NCI-H1694 treated with DMSO at 0.1 percent for 48 hours (cell line): ENCODE data around the gene PPP1R3E.

Experiments
- DNase-seq: peaks from one replicate; lab custom pipeline; 2025; lab: John Stamatoyannopoulos, UW

Gene PPP1R3E

DNA sequence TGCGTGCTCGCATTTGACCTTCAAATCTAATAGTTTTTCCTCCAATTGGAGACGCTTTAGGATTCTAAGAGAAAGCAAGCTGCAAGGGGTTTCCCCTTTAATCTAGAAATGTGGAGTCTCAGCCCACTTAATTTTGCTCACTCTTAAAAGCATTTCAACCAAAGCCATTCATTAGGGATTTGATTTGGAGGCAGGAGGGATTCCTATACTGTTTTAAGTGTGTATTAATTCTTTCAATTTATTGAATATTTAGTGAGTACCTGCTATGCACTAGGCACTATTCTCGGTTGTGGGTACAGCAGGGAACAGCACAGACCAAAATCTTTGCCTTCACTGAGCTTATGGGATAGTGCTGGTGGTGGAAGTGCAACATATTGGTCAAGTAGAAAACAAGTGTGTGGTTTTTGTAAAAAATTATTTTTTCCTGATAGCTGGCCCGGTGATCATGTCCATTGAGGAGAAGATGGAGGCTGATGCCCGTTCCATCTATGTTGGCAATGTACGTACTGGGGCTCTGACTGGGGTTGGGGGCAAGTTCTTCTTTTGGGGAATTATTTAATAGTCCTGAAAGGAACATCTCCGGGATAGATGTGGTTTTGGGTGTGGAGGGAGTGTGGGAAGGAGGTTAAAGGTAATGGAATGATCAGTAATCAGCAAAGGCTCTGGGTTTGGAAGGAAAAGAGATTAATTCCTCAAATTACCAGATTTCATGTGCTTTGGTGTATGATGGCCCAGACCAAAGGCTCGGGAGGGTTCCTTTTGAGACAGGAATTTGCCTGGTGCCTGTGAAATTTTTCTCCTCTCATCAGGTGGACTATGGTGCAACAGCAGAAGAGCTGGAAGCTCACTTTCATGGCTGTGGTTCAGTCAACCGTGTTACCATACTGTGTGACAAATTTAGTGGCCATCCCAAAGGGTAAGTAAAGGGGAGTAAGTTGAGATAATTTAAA, 20.2 kb upstream of the PPP1R3E start:
- no peak for DNase-seq

DNA sequence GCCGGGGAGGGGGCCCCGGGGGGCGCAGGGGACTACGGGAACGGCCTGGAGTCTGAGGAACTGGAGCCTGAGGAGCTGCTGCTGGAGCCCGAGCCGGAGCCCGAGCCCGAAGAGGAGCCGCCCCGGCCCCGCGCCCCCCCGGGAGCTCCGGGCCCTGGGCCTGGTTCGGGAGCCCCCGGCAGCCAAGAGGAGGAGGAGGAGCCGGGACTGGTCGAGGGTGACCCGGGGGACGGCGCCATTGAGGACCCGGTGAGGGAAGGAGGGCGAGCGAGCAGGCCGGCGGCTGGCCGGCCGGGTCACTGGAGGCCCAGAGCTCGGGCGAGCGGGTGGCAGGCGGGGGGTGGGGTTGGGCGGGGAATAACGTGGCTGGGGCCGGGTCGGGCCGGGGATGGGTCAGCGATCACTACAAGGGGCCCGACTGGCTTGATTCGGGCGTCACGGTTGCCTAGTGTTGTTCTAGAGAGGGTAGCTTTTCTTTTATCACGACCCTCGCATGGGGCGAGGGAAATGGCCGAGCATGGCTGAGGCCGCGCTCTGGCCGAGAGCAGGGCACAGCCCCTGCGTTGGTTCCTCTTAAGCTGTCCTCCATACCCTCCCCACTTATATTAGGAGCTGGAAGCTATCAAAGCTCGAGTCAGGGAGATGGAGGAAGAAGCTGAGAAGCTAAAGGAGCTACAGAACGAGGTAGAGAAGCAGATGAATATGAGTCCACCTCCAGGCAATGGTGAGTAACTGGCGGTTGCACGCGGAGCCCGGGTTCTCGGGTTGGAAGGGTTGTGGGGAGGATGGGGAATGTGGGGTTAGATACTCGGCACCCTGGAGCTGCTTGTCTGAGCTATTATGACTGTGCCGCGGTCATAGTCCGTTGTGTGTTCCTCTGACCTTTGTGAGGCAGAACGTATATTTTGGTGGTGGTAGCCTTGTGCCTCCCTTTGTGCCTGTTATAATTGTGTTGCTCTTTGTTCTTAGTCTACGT, 19.2 kb upstream of the PPP1R3E start:
- no peak for DNase-seq

DNA sequence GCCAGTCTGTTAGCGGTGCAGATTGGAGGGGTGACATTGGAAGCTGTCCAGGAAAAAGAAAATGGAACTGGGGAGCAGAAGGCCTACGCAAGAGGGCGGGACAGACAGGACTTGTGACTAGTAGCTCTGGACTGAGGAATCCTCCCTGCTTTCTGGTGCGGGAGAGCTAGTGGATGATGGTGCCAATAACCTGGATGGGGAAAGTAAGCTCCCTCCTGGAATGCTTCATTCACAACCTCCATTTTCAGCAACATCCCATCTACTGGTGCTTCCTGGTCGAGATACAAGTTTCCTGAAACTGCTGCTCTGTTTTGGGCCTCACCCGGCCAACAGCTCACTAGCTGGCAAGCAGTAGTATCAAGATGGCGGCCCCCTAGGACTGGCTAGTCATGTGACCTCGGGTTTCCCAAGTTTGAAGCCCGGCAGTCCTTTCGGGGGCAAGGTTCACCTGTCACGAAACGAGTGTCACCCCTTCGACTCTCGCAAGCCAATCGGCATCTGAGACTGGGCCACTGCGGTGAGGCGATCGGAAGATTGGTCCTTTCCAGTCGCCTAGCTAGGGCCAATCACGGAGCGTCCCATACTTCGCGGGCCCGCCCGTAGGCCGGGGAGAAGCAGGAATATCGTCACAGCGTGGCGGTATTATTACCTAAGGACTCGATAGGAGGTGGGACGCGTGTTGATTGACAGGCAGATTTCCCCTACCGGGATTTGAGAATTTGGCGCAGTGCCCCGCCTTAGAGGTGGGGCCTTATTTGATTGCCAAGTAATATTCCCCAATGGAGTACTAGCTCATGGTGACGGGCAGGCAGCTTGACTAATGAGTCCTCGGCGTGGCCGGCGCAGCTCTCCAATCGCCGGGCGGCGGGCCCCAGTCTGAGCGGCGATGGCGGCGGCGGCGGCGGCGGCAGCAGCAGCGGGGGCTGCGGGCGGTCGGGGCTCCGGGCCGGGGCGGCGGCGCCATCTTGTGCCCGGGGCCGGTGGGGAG, 18.2 kb upstream of the PPP1R3E start, which contains the start of gene PABPN1:
PABPN1 (plus strand) TSS at position 874 of the 988 bp plus-strand sequence; CDS start at position 887, 13 bp downstream.
- peak; percentile 100 for DNase-seq

DNA sequence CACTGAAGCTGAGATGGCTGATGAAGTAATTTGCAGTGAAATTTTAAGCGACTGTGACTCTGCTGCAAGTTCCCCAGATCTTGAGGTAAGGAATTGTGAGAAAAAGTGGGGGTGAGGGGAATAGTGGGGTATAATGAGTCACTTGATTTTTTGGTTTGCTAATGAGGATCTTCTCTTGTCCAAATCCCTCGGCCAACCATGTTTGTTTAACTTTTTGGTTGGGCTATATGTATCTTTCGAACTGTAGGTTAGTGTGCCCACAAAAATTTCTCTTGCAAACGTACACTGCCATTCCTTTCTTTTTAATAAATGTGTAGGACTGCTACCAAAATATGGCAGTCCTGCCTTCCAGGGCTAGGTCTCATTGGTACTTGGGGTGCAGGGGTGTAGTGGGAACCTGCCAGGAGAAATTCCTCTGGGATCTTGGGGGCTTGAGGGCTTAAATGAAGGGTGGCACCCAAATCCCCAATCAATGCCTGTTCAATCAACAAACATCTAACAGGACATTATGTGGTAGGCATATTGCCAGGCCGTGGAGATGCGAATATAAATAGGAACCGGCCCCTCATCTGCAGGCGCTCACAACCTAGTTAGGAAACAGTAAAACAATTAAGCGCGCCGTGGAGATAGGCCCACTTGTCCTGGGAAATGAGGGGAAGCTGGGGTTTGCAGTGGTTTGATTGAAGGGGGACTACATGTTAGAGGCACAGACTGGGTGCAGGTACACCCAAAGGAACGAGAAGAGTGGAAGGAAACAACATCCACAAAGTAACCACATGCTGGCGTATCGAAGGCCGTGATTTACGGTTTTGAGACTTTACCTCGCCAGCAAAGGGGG, 17.3 kb upstream of the PPP1R3E start:
- no peak for DNase-seq

DNA sequence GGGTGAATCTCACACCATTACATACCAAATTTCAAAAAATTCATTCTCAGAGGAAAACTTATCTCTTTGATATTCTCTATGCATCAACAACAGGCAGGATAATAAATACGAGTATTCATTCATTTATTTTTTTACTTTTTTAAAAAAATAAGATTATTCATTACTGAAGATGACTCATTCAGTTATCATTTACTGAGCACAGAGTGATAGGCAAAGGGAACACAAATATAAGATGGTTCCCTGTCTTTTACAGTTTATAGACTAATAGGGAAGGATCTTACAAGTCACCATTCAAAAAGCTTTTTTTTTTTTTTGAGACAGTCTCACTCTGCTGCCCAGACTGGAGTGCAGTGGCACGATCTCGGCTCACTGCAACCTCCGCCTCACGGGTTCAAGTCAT, 13.6 kb upstream of the PPP1R3E start:
- no peak for DNase-seq

DNA sequence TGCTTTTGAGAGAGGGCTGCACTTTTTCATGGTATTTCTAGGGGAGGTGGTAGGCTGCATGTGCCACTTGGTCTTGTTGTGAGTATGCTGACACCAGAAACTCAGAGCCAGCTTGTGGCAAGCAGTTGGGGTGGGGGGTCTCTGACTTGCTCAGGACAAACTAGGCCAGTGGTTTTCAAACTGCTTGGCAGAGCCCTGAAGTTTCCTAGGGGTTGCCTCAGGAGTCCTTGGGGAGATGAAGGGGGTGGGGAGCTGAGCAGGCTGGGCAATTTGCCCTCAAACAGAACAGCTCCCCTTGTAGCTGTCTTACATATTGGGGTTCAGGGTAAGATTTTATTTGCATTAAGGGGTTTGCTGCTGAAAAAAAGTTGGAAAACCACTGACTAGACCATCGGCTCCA, 7.9 kb upstream of the PPP1R3E start:
- DNase-seq: no peak

DNA sequence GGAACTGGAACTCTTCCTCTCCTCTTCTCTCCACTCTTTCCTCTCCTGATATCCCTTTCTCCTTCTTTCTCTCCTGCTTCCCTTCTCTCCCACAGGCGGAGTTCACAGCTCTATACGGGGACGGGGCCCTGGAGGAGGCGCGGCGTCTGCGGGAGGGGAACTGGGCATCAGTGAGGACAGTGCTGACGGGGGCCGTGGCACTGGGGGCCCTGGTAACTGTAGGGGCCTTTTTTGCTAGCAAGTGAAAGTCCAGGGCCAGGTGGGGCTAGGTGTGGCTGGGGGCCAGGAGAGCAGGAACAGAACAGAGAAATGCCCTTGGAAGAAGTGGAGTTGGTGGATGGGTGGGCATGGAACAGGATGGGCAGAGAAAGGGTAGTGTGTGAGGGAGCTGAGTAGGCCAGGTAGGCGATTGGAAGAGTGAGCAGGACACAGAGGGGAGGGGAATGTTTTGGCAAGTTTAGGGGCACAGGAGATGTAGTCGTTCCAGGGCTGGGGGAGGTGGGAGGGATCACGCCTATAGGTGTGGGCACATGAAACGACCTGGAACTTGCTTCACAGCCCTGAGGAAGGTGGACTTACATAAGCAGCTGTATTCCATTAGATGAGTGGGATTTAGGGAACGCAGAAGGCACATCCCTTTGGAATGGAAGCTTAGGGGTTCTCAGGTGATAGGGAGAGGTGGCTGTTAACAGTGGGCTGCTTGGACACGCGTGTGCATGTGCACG, 6.2 kb upstream of the PPP1R3E start:
- DNase-seq: no peak

DNA sequence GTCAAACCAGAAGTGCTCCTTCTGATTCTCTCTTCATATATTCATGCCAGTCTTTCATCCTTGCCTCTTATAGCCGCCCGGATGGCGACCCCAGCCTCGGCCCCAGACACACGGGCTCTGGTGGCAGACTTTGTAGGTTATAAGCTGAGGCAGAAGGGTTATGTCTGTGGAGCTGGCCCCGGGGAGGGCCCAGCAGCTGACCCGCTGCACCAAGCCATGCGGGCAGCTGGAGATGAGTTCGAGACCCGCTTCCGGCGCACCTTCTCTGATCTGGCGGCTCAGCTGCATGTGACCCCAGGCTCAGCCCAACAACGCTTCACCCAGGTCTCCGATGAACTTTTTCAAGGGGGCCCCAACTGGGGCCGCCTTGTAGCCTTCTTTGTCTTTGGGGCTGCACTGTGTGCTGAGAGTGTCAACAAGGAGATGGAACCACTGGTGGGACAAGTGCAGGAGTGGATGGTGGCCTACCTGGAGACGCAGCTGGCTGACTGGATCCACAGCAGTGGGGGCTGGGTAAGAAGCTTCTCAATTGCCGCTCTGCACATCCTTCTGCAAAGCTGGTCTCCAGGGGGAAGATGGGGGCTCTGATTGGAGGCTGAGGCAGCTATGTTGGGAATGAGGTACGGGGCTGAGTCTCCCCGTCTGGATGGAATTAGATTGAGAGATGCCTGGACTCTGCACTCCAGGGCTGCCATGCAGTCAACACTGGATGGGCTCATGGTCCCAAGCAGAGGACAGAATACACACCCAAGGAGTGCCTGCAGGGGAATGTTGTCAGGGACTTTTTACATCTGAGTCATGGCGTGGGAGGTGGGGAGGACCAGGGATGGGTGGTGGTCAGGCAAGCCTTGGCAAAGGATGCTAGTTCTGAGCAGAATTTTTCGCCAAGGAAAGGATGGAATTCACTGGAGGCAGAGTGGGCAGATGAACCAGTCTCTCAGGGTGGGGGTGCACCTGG, 5.3 kb upstream of the PPP1R3E start:
- DNase-seq: no peak

DNA sequence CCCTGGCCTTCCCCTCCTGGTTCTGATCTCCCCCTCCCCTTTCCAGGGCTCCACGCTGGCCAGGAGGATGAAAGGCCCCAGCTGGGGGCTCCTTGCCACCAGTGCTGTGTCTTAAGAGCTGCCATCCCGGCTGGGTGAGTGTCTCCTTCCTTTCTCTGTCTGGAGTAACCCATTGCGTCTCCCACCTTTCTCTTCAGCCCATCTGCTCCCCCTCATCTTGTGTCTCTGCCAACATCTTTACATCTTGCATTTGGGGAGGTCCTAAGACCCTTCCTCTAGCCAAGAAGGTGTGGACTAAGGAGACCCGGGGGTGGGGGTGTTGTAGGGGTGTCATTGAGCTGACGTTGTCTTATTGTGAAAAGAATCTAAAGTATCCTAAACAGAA, 4.5 kb upstream of the PPP1R3E start:
- no peak for DNase-seq

DNA sequence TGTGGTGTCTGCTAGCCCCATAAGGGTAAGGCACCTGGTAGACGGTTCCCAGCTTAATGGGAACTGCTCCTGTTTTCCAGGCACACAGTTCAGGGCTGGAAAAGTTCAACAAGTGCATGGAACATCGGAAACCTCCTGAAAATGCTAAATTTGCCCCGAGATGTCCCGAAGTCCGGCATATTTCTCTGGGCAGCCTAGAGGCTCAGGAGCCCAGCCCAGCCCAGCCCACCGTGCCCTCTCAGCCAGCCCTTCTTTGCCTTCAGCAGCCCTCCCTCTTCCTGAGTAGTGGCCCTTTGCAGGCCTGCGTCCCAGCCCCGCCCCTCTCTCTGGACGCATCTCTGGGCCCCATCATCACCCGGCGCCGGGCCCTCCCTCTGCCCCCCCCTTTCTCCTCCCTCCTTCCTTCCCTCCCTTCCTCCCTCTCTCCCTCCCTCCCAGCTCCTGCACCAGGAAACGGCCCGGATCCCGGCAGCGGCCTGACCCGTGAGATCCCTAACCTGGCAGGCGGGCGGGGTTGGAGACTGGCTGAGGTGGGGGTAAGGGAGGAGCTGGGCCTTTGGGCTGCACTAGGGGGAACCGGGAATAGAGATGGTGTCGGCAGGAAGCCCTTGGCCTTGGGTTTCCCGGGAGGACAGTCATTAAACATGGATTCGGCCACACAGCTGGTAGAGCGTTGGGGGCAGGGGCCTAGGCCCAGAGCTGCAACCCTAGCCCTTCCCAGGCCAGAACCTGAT, 3.9 kb upstream of the PPP1R3E start, which contains the start of gene BCL2L2:
BCL2L2 (plus strand) TSS at position 422 of the 734 bp plus-strand sequence. CDS start 935 bp downstream, outside the sequence.
- DNase-seq: peak; percentile 72

DNA sequence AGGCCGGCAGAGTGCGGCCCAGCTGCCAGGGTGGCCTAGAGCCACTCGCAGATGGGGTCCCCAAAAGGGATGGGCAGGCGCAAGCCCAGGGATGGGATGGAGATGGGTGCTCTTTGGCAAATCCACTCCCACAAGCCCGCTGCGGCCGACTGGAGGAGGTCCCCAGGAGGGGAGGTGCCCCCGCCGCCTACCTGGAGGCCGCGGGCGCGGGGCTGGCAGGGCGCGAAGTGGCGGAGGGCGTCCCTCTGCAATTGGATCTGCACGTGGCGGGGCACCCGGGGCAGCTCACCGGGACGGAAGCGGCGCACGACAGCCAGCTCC, 730 bp downstream of the PPP1R3E start:
- no peak for DNase-seq

DNA sequence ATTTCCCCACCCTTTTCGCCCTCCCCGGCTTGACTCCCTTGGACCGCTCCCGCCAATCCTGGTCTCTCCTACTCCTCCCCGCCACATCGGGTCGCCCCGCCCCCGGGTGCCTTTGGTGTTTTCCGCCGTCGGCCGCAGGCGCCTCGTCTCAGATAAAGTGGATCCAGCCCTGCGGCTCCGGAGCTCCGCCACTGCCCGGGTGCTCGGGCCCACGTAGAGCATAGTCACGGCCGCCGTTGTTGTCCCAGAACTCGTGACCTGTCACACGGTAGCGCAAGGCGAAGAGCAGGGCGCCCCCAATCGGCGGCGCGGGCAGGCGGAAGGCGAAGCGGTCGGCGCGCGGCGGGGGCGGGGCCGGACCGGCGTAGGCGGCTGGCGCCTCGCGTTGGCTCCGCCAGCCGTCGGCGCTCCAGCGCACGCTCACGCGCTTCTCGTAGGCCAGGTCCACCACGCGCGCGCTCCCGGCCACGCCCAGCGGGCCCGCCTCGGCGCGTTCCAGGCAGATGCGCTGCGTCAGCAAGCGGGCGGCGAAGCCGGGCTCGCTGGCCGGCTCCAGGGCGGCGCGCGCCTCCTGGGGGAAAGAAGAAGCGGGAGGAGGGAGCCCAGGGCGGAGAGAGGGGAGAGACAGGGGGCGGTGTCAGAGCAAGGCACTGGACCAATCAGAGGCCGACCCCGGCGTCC, 1.2 kb downstream of the PPP1R3E start:
- DNase-seq: peak; percentile 98

DNA sequence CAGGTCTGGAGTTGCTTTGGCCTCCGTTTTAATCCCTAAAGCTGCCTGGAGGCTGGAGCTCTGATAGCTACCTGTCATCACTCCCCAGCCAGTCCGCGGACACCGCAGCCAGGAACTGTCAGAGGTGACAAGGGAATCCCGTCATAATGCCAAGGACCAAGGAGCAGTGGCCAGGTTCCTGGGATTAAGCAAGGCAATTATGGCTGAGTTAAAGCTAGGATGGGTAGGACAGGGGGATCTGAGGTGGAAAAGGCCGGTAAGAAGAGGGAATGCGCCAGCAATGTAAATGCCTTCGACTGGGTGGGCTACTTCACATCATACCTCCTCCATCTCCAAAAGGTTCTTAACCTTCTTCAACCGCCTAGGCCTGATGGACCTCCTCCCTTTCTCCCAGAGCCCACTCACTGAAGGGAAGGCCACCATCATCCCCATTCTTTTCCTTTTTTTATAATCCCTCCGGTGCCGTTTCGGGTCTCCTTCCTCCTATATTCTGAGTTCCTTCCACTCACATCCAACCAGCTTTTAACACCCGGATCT, 1.9 kb downstream of the PPP1R3E start:
- peak; percentile 36 for DNase-seq

DNA sequence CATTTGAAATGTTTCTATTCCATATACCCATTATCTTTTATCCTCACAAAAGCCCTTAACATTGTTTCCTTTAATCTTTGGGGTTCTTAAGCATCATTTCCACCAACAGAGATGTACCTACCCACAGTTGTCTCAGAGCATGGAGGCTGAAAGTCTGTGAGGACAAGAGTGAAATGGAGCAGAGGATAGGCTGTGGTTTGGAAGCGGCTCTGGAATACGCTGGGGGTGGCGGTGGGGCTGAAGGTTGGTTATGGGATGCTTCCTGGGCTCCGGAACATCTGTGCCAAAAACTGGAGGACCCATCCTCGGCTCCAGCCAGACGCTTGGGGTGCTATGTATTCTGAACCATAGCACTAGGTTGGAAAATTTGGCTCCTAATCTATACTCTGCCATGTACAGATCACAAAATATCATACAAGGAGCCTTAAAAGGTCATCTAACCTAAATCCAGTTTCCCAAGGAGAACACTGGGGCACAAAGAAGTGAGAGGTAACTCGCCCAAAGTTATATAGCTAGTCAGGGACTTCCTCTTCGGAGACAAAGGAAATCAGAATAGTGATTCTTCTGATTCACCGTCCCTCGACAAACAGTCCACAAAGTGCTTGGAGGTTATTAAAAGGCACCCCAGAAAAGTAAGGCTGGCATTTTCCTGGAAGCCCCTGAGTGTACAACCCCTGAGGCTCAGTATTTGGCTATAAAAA, 2.5 kb downstream of the PPP1R3E start:
- no peak for DNase-seq

DNA sequence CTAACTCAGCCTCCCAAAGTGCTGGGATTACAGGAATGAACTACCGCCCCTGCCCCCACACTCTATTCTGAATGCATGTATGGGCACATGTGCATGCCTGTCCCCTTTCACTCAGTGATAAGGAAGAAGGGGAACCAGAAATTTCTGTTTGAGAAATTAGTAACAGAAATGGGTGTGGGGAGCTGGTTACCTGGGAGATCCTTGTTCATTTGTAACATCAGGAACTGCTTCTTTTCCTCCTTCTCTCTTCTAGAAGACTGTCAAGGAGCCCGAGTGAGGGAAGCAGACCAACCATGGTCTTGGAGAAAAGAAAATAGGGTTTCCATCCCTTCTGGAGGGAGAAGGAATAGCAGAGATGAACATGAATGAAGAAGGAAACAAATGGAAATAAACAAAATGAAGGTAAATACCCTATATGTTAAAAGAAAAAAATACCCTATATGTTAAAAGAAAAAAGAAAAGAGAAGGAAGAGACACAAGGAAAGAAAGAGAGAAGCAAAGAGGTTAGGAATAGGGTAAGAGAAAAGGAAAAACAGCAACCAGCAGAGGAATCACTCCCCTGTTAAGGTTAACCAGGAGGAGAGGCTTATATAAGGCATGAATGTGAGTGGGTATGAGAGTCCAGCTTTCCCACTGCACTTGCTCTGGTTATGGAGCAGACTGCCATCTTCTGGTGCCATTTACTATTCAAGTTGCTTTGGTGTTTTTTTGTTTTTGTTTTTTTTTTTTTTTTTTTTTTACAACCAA, 3.3 kb downstream of the PPP1R3E start:
- DNase-seq: peak; percentile 63
